PC-9 (cell line): Measurements from ENCODE around the gene PTPRG.

ENCODE experiments used
- EZH2 ChIP-seq: fragments of 200-600 bp; sonication (generic); IDR thresholded peaks from 2 replicates; pipeline ENCODE4 v1.8.0; 2017; ENCODE audit warnings: antibody characterized with exemption, low read depth
- TF ChIP-seq, protein P1 (sequence below): fragments of 200-600 bp; sonication (generic); conservative IDR thresholded peaks from 2 replicates; pipeline ENCODE4 v1.6.1; 2017; ENCODE audit warnings: mixed run types, antibody characterized with exemption, mild to moderate bottlenecking, moderate library complexity

DNA sequence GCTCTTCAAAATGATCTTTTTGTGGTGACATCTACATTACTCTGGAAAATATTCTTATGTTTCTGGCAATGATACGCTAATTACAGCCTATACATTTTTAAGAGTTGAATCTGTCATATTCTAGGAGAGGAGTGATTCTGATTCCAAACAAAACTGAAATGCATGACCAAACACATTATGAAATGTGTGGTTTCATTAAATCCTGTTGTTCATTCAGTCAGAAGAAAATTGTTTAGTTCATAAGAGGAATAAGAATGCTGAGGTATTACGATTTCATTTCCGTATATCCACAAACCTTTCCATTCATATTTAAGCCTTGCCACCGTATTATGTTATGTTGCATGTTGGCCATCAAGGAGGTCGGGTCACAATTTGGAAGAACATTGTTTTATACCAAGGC, 466.9 kb downstream of the PTPRG start:
- TF ChIP-seq, protein P1, sequence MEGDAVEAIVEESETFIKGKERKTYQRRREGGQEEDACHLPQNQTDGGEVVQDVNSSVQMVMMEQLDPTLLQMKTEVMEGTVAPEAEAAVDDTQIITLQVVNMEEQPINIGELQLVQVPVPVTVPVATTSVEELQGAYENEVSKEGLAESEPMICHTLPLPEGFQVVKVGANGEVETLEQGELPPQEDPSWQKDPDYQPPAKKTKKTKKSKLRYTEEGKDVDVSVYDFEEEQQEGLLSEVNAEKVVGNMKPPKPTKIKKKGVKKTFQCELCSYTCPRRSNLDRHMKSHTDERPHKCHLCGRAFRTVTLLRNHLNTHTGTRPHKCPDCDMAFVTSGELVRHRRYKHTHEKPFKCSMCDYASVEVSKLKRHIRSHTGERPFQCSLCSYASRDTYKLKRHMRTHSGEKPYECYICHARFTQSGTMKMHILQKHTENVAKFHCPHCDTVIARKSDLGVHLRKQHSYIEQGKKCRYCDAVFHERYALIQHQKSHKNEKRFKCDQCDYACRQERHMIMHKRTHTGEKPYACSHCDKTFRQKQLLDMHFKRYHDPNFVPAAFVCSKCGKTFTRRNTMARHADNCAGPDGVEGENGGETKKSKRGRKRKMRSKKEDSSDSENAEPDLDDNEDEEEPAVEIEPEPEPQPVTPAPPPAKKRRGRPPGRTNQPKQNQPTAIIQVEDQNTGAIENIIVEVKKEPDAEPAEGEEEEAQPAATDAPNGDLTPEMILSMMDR: no peak
- TF ChIP-seq EZH2: no peak
